Measurements from ENCODE around the gene TYMS. TPM values are rescaled to one million over a fixed set of nuclear protein-coding genes. Genes with fewer than 3 reads are reported as not detected.

TYMS gene
- total and polyA plus RNA-seq, 10 of the 15 experiments (the other 5 are each of a cell fraction or from before 2014, with no cell fraction given), result 34.8 to 524 (median 219) TPM

DNA sequence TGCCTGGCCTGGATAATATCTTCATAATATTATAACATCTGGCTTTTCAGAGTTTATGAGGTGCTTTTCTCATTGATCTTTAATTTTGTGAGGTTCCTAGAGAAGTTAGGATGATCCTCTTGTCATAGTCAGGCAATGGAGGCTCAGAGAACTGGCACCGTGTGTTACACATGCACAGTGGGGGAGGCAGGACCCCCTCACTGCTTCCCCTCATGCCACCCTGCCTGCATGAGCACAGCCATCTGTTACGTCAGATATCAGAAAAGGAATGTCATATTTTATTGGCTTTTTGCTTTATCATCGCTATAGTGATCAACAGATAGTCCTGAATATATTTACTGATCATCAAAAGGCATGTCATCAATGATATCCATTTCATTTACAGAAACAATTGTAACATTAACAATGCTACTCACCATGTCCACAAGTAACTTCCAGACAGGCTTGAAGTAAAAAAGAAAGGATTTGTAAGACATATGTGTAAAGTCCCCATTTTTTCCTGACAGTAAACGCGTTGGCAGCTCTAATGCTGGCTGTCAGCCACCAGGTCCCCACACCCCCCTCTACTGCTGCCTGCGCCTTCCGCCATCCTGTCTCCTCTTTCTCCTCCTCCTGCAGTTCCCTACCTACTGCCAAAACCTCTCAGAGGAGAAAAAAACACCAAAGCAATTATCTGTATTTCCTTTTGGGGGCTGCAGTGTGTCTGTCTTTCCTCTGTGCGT is 36.2 kb downstream of the TYMS start:
- FAIRE-seq (no peak), ATAC-seq (no peak), DNase-seq (ENCODE audit: low read depth, low spot score) (no peak)
- TF ChIP-seq KLF5 (IDR thresholded peaks at IDR 0.05; ENCODE audit: partially characterized antibody) (no peak), NR2F1 (conservative IDR thresholded peaks at IDR 0.05) (no peak), CHD4 (IDR thresholded peaks at IDR 0.05) (no peak), YY1 (IDR thresholded peaks at IDR 0.05; ENCODE audit: low read depth, low read length) (no peak), HCFC1 (IDR thresholded peaks at IDR 0.05; ENCODE audit: low read length) (no peak), HDAC2 (IDR thresholded peaks at IDR 0.05) (no peak), TCF7 (IDR thresholded peaks at IDR 0.05; ENCODE audit: borderline replicate concordance) (no peak), FOS (IDR thresholded peaks at IDR 0.05; ENCODE audit: borderline replicate concordance, extremely low read depth, insufficient read length) (no peak), SIN3A (IDR thresholded peaks at IDR 0.05; ENCODE audit: low read depth, low read length) (no peak), IRF4 (IDR thresholded peaks at IDR 0.05; ENCODE audit: low read depth, low read length) (no peak), RFX5 (IDR thresholded peaks at IDR 0.05; ENCODE audit: low read depth, low read length) (no peak), NRF1 (conservative IDR thresholded peaks at IDR 0.05; ENCODE audit: low read depth, low read length) (no peak)
- TF ChIP-seq, protein P1, sequence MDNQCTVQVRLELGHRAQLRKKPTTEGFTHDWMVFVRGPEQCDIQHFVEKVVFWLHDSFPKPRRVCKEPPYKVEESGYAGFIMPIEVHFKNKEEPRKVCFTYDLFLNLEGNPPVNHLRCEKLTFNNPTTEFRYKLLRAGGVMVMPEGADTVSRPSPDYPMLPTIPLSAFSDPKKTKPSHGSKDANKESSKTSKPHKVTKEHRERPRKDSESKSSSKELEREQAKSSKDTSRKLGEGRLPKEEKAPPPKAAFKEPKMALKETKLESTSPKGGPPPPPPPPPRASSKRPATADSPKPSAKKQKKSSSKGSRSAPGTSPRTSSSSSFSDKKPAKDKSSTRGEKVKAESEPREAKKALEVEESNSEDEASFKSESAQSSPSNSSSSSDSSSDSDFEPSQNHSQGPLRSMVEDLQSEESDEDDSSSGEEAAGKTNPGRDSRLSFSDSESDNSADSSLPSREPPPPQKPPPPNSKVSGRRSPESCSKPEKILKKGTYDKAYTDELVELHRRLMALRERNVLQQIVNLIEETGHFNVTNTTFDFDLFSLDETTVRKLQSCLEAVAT (IDR thresholded peaks at IDR 0.05), result no peak
- no peak overlapping the region for H2AFZ ChIP-seq (ENCODE audit: control insufficient read depth, low read depth, low read length)
- H3K79me2 ChIP-seq (ENCODE audit: control insufficient read depth, insufficient read depth, low read length), result no peaks in the 10 kb centered on the region; the same call in 1 of the 2 replicates
- H3K4me2 ChIP-seq (ENCODE audit: control insufficient read depth, insufficient read depth), result no peak overlapping the region
- ChIA-PET CTCF (interaction anchor here (1.0 kb wide), 1 partner anchor 137 kb away, joined by 3 read pairs; no protein-coding TSS in a partner anchor), RAD21 (ENCODE audit: unreplicated experiment) (no interaction called here), POLR2A (no interaction called here), SMC1A (ENCODE audit: uncharacterized antibody, unreplicated experiment) (interaction anchor here (0.8 kb wide), 1 partner anchor 70 kb away, joined by 3 read pairs; no protein-coding TSS in a partner anchor)
- H3K36me3 ChIP-seq (ENCODE audit: control insufficient read depth in 2 of 2, insufficient read depth in 2 of 2, low read length in 1 of 2), result peaks cover 0 to 4% of the 10 kb centered on the region in 2 experiments; a peak in 1 of 4 replicates
- H3K27ac ChIP-seq (ENCODE audit: control insufficient read depth, insufficient read depth), result no peak overlapping the region
- no peak overlapping the region for H3K4me3 ChIP-seq
- no peaks in the 10 kb centered on the region for H3K27me3 ChIP-seq (replicated peaks in 1 of 2; ENCODE audit: control insufficient read depth in 2 of 2, insufficient read depth in 2 of 2, low read length in 1 of 2)
- BruUV-seq (replicated peaks), result no TSS peak
- H3K9ac ChIP-seq (ENCODE audit: control insufficient read depth, insufficient read depth, low read length), result no peak overlapping the region
- no peaks in the 10 kb centered on the region for H4K20me1 ChIP-seq (ENCODE audit: control insufficient read depth, insufficient read depth)
- intact Hi-C loops (cut with micrococcal nuclease; ENCODE audit: unreplicated experiment) (no loop called here), in situ Hi-C loops (cut with MboI) (no loop called here)
- 83% methylated on average over 8 of the region's 8 CpGs for WGBS (ENCODE audit: insufficient coverage, insufficient replicate concordance, low lambda C conversion rate, missing lambda C conversion rate)
- H3K9me3 ChIP-seq (replicated peaks; ENCODE audit: control insufficient read depth, insufficient read depth, low read length), result no peaks in the 10 kb centered on the region
- no peaks in the 10 kb centered on the region for H3K4me1 ChIP-seq (ENCODE audit: control insufficient read depth, insufficient read depth, low read length)

Data from GM12878 (cell line).